ENCODE data around the gene OR52K2. TPM values are rescaled to one million over a fixed set of nuclear protein-coding genes. Genes with fewer than 3 reads are reported as not detected.

Gene OR52K2
- total and polyA plus RNA-seq, 9 of the 15 experiments (the other 6 are each of a cell fraction or from before 2014, with no cell fraction given): not detected

DNA sequence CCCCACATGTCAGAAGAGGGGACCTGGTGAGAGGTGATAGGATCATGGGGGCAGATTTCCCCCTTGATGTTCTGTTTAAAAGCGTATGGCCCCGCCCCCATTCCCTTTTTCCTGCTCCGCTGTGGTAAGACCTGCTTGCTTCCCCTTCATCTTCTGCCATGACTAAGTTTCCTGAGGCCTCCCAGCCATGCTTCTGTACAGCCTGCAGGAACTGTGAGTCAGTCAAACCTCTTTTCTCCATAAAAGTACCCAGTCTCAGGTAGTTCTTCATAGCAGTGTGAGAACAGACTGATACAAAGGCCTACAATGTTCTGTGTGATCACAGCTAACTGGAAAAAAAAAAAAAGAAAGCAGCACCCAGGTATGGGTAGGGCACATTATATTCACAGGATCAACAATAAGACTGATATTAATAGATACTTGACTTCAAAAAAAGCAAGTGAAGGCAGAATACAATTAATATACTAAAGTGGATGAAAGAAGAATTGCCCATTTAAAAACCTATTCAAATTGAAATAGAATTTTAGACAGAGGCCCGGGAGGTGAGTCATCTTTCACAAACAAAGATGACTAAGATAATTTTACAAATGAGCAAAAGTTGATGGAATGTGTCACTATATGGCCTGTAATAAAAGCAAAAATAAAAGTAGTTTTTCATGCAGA lies 31.6 kb downstream of the OR52K2 start:
- Histone ChIP-seq H3K27ac (ENCODE audit: extremely low read depth, low read depth, low read length) (no peak overlapping the region), H3K4me2 (ENCODE audit: insufficient read depth, low read length) (no peak overlapping the region), H3K9me1 (ENCODE audit: control insufficient read depth, insufficient read depth, low read length) (no peaks in the 10 kb centered on the region), H2AFZ (ENCODE audit: low read depth, low read length) (no peak overlapping the region), H3K79me2 (ENCODE audit: control insufficient read depth, insufficient read depth, low read length) (no peaks in the 10 kb centered on the region), H3K4me3 (no peak overlapping the region), H3K4me1 (replicated peaks in 1 of 2; ENCODE audit: control insufficient read depth in 2 of 2, insufficient read depth in 2 of 2, low read length in 2 of 2) (peaks cover 0 to 3% of the 10 kb centered on the region in 2 experiments; a peak in 2 of 5 replicates), H3K36me3 (ENCODE audit: control insufficient read depth, insufficient read depth, low read length) (no peaks in the 10 kb centered on the region), H3K27me3 (ENCODE audit: control insufficient read depth in 2 of 2, insufficient read depth in 2 of 2, low read length in 2 of 2) (peaks cover 2% of the 10 kb centered on the region in 2 experiments; a peak in 1 of 5 replicates), H3K9ac (ENCODE audit: insufficient read depth in 1 of 2, low read depth in 2 of 2, low read length in 2 of 2) (no peak overlapping the region), H3K9me3 (replicated peaks; ENCODE audit: control insufficient read depth, insufficient read depth, low read depth, low read length) (no peaks in the 10 kb centered on the region), H4K20me1 (replicated peaks; ENCODE audit: control insufficient read depth, insufficient read depth, low read length) (no peaks in the 10 kb centered on the region)
- intact Hi-C loops (cut with micrococcal nuclease): no loop called here
- 0% methylated on average over 4 of the region's 4 CpGs for WGBS (ENCODE audit: insufficient coverage, low coverage, missing lambda C conversion rate)
- ATAC-seq: no peak
- FAIRE-seq: no peak
- in situ Hi-C loops (cut with MboI): no loop called here
- no TSS peak for BruUV-seq (replicated peaks)
- POLR2A ChIA-PET: no interaction called here
- TF ChIP-seq, protein P1, sequence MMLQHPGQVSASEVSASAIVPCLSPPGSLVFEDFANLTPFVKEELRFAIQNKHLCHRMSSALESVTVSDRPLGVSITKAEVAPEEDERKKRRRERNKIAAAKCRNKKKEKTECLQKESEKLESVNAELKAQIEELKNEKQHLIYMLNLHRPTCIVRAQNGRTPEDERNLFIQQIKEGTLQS (IDR thresholded peaks at IDR 0.05): peak; percentile 85
- TF ChIP-seq, protein P1 (CRISPR knock-in tag; conservative IDR thresholded peaks at IDR 0.05): no peak
- TF ChIP-seq ZNF316 (IDR thresholded peaks at IDR 0.05): 0 out of 2 replicates have a peak, but pooled peaks have one; percentile 18
- TF ChIP-seq MYNN (IDR thresholded peaks at IDR 0.05): 0 out of 2 replicates have a peak, but pooled peaks have one; percentile 30
- no peak for TF ChIP-seq MYNN (CRISPR knock-in tag; IDR thresholded peaks at IDR 0.05)
- TF ChIP-seq C11orf30 (IDR thresholded peaks at IDR 0.05; ENCODE audit: low read depth): peak; percentile 39; the same call in 1 of the 2 replicates
- TF ChIP-seq KLF13 (tag; IDR thresholded peaks at IDR 0.05; ENCODE audit: borderline replicate concordance, low read depth): no peak
- no peak for TF ChIP-seq ZBTB9 (CRISPR knock-in tag; IDR thresholded peaks at IDR 0.05)
- 0 out of 2 replicates have a peak, but pooled peaks have one; percentile 35 for TF ChIP-seq DPF2 (IDR thresholded peaks at IDR 0.05)
- TF ChIP-seq FOSL1 (tag; conservative IDR thresholded peaks at IDR 0.05): peak; percentile 96
- 0 out of 4 replicates have a peak, but pooled peaks of 1 of the 2 experiments have one; percentile 22 for TF ChIP-seq FOXA3 (CRISPR knock-in tag; conservative IDR thresholded peaks at IDR 0.05 in 1 of 2, IDR thresholded peaks at IDR 0.05 in 1 of 2)
- TF ChIP-seq FOXK1 (CRISPR knock-in tag; IDR thresholded peaks at IDR 0.05; ENCODE audit: borderline replicate concordance): no peak
- peak; percentile 84 for TF ChIP-seq JUND (IDR thresholded peaks at IDR 0.05; ENCODE audit: borderline replicate concordance, low read depth, low read length)
- peak; percentile 88 for TF ChIP-seq JUND (tag; IDR thresholded peaks at IDR 0.05; ENCODE audit: borderline replicate concordance, low read depth, low read length)
- 0 out of 2 replicates have a peak, but pooled peaks have one; percentile 10 for TF ChIP-seq MAFG (tag; conservative IDR thresholded peaks at IDR 0.05)
- DNase-seq (ENCODE audit: extremely low read depth in 1 of 4, low spot score in 3 of 4): peak in 1 of 4 experiments; percentile 6
- CTCF ChIA-PET (ENCODE audit: low intra/inter-chr PET ratio): no interaction called here

All from K562 (cell line).